ENCODE measurements around the gene OSBP. TPM values are rescaled to one million over a fixed set of nuclear protein-coding genes. Genes with fewer than 3 reads are reported as not detected.

Gene OSBP
- total and polyA plus RNA-seq, 9 of the 15 experiments (the other 6 are each of a cell fraction or from before 2014, with no cell fraction given) = 11.7 to 49.0 (median 28.7) TPM

DNA sequence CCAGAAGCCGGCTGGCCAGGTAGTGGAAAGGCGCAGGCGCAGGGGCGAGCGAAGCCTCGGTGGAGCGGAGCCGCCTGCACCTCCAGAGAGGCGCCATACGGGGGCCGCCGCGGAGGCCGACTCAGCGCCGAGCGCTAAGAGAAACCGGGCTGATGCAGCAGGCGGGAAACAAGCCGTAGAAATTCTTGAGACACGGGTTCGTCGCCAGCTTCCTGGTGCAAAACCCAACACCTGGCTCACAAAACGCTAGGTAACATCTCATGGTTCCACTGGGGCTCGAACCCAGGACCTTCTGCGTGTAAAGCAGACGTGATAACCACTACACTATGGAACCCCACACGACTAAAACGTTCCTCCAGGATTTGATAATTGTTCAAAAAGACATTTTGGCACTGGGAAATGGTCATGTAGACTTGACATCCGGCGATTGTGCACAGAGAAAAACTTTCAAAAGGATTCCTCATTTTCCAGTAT lies 65.2 kb downstream of the OSBP start (continued):
- peak; percentile 97 for TF ChIP-seq TBP (optimal IDR thresholded peaks at IDR 0.05; ENCODE audit: low read depth, low read length)
- no peak for TF ChIP-seq SMARCA5 (IDR thresholded peaks at IDR 0.05)
- peak in 1 of 2 experiments; percentile 83; a peak in 2 of 3 replicates for TF ChIP-seq CBX3 (IDR thresholded peaks at IDR 0.05; ENCODE audit: borderline replicate concordance in 1 of 2, low read length in 2 of 2)
- no peak for TF ChIP-seq FOXJ3 (CRISPR knock-in tag; IDR thresholded peaks at IDR 0.05)
- TF ChIP-seq TCF7L2 (IDR thresholded peaks at IDR 0.05; ENCODE audit: low read depth, low read length) = no peak
- TF ChIP-seq RFX5 (IDR thresholded peaks at IDR 0.05; ENCODE audit: low read depth, low read length) = no peak; the same call in 1 of the 2 replicates
- TF ChIP-seq BRCA1 (IDR thresholded peaks at IDR 0.05) = no peak
- no peak for TF ChIP-seq BRCA1 (CRISPR knock-in tag; IDR thresholded peaks at IDR 0.05)
- TF ChIP-seq EP300 (IDR thresholded peaks at IDR 0.05; ENCODE audit: low read length) = peak; percentile 49
- TF ChIP-seq, protein P1, sequence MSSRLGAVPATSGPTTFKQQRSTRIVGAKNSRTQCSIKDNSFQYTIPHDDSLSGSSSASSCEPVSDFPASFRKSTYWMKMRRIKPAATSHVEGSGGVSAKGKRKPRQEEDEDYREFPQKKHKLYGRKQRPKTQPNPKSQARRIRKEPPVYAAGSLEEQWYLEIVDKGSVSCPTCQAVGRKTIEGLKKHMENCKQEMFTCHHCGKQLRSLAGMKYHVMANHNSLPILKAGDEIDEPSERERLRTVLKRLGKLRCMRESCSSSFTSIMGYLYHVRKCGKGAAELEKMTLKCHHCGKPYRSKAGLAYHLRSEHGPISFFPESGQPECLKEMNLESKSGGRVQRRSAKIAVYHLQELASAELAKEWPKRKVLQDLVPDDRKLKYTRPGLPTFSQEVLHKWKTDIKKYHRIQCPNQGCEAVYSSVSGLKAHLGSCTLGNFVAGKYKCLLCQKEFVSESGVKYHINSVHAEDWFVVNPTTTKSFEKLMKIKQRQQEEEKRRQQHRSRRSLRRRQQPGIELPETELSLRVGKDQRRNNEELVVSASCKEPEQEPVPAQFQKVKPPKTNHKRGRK (tag; IDR thresholded peaks at IDR 0.05) = no peak
- no peak for TF ChIP-seq ZNF3 (CRISPR knock-in tag; IDR thresholded peaks at IDR 0.05)
- TF ChIP-seq PTBP1 (IDR thresholded peaks at IDR 0.05; ENCODE audit: low read depth, low read length) = no peak
- no peak for TF ChIP-seq RBM17 (IDR thresholded peaks at IDR 0.05; ENCODE audit: borderline replicate concordance, low read depth, low read length)
- no peak for TF ChIP-seq XRCC4 (IDR thresholded peaks at IDR 0.05; ENCODE audit: extremely low read depth, insufficient read depth, insufficient read length)
- TF ChIP-seq RFX7 (CRISPR knock-in tag; IDR thresholded peaks at IDR 0.05) = no peak
- TF ChIP-seq, protein P2, sequence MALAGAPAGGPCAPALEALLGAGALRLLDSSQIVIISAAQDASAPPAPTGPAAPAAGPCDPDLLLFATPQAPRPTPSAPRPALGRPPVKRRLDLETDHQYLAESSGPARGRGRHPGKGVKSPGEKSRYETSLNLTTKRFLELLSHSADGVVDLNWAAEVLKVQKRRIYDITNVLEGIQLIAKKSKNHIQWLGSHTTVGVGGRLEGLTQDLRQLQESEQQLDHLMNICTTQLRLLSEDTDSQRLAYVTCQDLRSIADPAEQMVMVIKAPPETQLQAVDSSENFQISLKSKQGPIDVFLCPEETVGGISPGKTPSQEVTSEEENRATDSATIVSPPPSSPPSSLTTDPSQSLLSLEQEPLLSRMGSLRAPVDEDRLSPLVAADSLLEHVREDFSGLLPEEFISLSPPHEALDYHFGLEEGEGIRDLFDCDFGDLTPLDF (CRISPR knock-in tag; IDR thresholded peaks at IDR 0.05) = peak; percentile 89
- TF ChIP-seq NFATC3 (IDR thresholded peaks at IDR 0.05) = peak; percentile 44
- peak; percentile 77 for TF ChIP-seq ZNF431 (CRISPR knock-in tag; IDR thresholded peaks at IDR 0.05)
- no peak for TF ChIP-seq POLR2A (conservative IDR thresholded peaks at IDR 0.05)
- peak; percentile 86 for TF ChIP-seq FOXP1 (CRISPR knock-in tag; IDR thresholded peaks at IDR 0.05)
- TF ChIP-seq GATAD2B (IDR thresholded peaks at IDR 0.05; ENCODE audit: borderline replicate concordance) = 0 out of 2 replicates have a peak, but pooled peaks have one; percentile 49
- no peak for TF ChIP-seq SIRT6 (IDR thresholded peaks at IDR 0.05; ENCODE audit: low read depth, low read length)
- TF ChIP-seq PCBP1 (IDR thresholded peaks at IDR 0.05; ENCODE audit: low read depth, low read length, poor library complexity, severe bottlenecking) = no peak
- TF ChIP-seq, protein P3, sequence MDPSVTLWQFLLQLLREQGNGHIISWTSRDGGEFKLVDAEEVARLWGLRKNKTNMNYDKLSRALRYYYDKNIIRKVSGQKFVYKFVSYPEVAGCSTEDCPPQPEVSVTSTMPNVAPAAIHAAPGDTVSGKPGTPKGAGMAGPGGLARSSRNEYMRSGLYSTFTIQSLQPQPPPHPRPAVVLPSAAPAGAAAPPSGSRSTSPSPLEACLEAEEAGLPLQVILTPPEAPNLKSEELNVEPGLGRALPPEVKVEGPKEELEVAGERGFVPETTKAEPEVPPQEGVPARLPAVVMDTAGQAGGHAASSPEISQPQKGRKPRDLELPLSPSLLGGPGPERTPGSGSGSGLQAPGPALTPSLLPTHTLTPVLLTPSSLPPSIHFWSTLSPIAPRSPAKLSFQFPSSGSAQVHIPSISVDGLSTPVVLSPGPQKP (CRISPR knock-in tag; IDR thresholded peaks at IDR 0.05) = no peak
- TF ChIP-seq PRMT5 (CRISPR knock-in tag; IDR thresholded peaks at IDR 0.05) = no peak
- no peak for TF ChIP-seq ZNF717 (CRISPR knock-in tag; IDR thresholded peaks at IDR 0.05)
- TF ChIP-seq, protein P4, sequence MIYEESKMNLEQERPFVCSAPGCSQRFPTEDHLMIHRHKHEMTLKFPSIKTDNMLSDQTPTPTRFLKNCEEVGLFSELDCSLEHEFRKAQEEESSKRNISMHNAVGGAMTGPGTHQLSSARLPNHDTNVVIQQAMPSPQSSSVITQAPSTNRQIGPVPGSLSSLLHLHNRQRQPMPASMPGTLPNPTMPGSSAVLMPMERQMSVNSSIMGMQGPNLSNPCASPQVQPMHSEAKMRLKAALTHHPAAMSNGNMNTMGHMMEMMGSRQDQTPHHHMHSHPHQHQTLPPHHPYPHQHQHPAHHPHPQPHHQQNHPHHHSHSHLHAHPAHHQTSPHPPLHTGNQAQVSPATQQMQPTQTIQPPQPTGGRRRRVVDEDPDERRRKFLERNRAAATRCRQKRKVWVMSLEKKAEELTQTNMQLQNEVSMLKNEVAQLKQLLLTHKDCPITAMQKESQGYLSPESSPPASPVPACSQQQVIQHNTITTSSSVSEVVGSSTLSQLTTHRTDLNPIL (CRISPR knock-in tag; IDR thresholded peaks at IDR 0.05) = no peak
- TF ChIP-seq EP400 (IDR thresholded peaks at IDR 0.05) = no peak

Data from K562 (cell line).